Measurements from ENCODE around the gene NDUFB5. TPM values are rescaled to one million over a fixed set of nuclear protein-coding genes. Genes with fewer than 3 reads are reported as not detected.

Gene NDUFB5
- total and polyA plus RNA-seq, 10 donors: 70.7 to 122 (median 89.9) TPM

GRCh38 chr3:179646177-179646576, 41.6 kb downstream of the NDUFB5 start:
- Histone ChIP-seq H3K36me3 (no peaks in the 10 kb centered on the region), H3K27me3 (replicated peaks in 1 of 7) (no peaks in the 10 kb centered on the region), H3K9me3 (no peaks in the 10 kb centered on the region), H3K4me3 (no peak overlapping the region), H3K4me1 (no peaks in the 10 kb centered on the region), H3K27ac (no peak overlapping the region)
- 74 to 89% (median 82%) methylated on average over 3 of the region's 3 CpGs for WGBS, 5 donors
- TF ChIP-seq POLR2A (IDR thresholded peaks at IDR 0.05) (no peak), POLR2AphosphoS5 (IDR thresholded peaks at IDR 0.05) (no peak), CTCF (IDR thresholded peaks at IDR 0.05 in 8 of 11, conservative IDR thresholded peaks at IDR 0.05 in 3 of 11) (no peak)
- no peak for DNase-seq
- intact Hi-C loops (cut with DNase I; ENCODE audit: low total_unique reads): no loop called here

GRCh38 chr3:179651687-179652446, 47.3 kb downstream of the NDUFB5 start:
- 45 to 49% (median 47%) methylated on average over 11 of the region's 11 CpGs for WGBS, 5 donors
- H3K27ac ChIP-seq: peak overlapping the region in 6 of 8 donors; percentile 76 to 92 (median 89)
- no peaks in the 10 kb centered on the region for H3K9me3 ChIP-seq
- no peaks in the 10 kb centered on the region for H3K36me3 ChIP-seq
- no peaks in the 10 kb centered on the region for H3K27me3 ChIP-seq (replicated peaks in 1 of 7)
- peaks cover 5 to 25% (median 17%) of the 10 kb centered on the region in 6 donors for H3K4me1 ChIP-seq
- intact Hi-C loops (cut with DNase I; ENCODE audit: low total_unique reads): no loop called here
- no peak for TF ChIP-seq POLR2AphosphoS5 (IDR thresholded peaks at IDR 0.05)
- no peak for TF ChIP-seq POLR2A (IDR thresholded peaks at IDR 0.05)
- TF ChIP-seq CTCF (IDR thresholded peaks at IDR 0.05 in 8 of 11, conservative IDR thresholded peaks at IDR 0.05 in 3 of 11): no peak
- peak overlapping the region; percentile 39 to 97 (median 73) for H3K4me3 ChIP-seq
- no peak for DNase-seq

- H3K4me1 ChIP-seq: peaks cover 5 to 25% (median 17%) of the 10 kb centered on the region in 6 donors
- H3K27me3 ChIP-seq (replicated peaks in 1 of 7): no peaks in the 10 kb centered on the region
- peak within 1 kb of the TSS; percentile 64 to 92 (median 86) for H3K27ac ChIP-seq
- no peaks in the 10 kb centered on the region for H3K36me3 ChIP-seq
- H3K4me3 ChIP-seq: peak within 1 kb of the TSS; percentile 57 to 97 (median 75)
- WGBS, 5 donors: 0 to 1% (median 0%) methylated on average over 16 to 56 of the region's 56 CpGs
- H3K9me3 ChIP-seq: no peaks in the 10 kb centered on the region
- TF ChIP-seq POLR2A (IDR thresholded peaks at IDR 0.05) (no peak), POLR2AphosphoS5 (IDR thresholded peaks at IDR 0.05) (peak in 2 of 3 donors; percentile 3 to 50), CTCF (IDR thresholded peaks at IDR 0.05 in 8 of 11, conservative IDR thresholded peaks at IDR 0.05 in 3 of 11) (peak in 6 of 11 experiments; percentile 7 to 33 (median 18))
- peak; percentile 89 for DNase-seq
- intact Hi-C loops (cut with DNase I; ENCODE audit: low total_unique reads): no loop called here
Measured at GRCh38 chr3:179652447-179653095, 48.0 kb downstream of the NDUFB5 start, which contains the start of gene USP13. USP13 (plus strand) TSS chr3:179653040; CDS start chr3:179653226, 186 bp downstream.
